ENCODE measurements around the gene COL20A1.
"Not testable (repeated sequence)": the region's sequence is repeated elsewhere in the genome, so short reads cannot be mapped to it uniquely, and the experiment has no call there.

COL20A1 gene

DNA sequence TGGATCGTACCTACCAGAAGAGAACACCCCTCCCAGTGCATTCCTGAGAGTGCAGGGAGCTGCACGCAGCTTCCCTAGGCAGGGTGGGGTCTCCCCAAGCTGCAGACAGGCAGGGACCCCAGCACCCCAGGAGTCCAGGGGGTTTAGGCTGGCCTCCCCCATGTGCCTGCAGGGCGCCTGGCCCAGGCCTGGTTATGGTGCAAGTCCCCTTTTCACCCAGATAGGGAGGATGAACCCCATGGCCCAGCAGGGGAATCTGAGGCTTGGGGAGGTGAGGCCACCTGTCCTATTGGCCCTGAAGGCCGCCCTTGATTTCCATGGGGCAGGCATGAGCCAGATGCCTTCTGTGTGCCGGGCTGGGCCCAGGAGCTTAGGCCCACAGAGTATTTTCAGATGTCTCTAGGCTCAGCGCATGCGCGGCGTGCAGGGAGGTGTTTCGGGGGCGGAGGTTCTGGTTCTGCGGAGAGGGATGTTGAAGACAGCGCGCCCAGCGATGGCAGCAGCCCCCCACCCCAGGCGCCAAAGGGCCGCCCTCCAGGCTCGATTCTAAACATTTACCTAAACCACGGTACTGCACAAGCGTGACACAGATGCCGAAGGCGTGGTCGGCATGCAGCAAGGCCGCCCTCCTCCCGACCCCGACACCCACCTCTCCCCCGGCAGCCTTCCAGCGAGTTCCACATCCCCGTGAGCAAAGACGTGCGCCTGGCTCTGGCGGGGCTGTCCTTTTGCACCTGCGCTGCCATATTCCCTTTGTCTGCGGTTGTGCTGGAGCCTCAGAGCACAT lies 29.4 kb downstream of the COL20A1 start:
- no peak for DNase-seq

DNA sequence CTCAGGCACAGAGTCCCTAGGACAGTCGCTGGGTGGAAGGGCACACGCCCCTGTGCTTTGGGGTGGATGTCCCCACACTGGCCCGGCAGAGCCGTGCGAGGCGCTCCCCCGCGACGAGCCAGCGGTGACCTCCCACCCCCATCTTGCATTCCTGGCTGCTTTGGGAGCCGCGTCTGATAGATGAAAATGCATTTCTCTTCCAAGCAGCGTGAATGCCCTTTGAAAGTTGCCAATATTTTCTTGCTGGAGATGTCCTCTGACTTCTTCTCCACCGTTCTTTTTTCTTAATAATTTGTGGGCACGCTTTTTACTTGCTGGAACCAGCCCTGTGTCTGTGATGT lies 29.9 kb downstream of the COL20A1 start:
- DNase-seq, result no peak

DNA sequence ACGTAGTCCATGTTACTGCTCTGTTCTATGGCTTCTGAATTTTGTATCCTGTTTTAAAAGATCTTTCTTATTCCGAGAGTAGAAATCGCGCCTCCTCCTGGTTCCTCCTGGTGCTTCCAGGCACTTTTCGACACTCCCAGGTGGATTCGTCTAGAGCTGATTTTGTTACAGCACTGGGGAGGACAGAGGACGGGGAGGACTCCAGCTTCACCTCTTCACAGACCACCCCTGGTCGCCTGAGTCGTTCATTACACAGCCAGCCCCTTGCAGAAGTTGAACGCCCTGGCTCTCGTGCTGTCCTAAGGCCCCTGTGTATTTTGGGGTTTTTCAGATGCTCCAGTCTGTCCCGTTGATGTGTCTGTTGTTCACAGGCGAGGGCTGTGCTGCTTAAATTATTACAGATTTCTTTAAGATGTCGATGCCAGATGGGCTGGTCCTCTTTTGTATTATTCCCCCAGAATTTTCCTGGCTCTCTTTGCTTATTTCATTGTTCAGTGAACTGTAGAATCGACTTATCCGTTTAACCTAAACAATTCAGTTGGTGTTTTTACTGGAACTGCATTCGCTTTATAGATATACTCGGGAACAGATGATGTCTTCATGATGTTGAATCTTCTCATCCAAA lies 30.5 kb downstream of the COL20A1 start:
- DNase-seq, result no peak

DNA sequence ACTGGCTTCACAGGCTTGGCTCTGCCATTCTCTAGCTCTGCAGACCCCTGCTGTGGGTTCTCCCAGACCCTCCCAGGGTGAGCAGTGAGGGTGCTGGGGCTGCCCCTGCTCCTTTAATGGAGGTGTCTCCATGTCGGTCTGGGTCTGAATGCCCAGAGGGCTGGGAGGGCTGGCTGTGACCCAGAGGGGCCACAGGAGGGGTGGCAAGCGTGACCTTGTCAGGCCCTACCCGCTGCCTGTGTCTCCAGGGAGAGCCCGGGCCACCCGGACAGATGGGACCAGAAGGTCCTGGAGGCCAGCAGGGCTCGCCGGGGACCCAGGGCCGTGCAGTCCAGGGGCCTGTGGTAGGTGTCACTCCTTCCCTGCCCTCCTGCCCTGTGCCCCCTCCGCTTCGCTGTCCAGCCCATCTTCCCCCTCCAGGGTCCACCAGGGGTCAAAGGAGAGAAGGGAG lies 32.1 kb downstream of the COL20A1 start:
- DNase-seq, result no peak

DNA sequence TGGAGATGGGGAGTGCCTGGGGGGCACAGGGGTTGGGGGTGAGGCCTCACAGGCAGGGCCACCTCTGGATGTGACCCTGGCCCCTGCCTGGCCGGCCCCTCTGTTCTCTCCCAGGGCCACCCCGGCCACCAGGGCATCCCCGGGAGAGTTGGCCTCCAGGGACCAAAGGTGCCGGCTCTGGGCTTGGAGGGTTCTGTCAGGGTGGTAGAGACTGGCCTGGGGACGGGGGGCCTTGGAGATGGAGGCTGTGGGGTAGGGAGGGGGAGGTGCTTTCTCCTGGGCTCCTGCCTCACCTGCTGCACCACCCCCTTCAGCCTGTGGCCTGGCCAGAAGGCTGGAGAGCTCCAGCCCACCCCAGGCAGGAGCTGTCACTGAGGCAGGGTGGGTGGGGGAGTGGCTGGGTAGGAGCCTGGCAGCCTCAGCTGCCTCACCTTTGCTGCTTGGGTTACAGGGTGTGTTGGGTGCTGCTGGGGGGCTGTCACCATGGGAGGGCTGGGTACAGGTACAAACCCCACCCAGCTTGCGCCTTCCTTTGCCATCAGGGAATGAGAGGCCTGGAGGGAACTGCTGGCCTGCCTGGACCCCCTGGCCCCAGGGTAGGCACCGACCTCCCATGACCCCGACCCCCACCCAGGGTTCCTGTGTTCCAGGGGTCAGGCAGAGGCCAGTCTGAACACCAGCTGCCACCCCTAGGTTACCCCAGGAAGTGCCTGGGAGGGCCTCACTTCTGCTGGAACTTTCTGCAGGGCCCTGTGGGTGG lies 32.7 kb downstream of the COL20A1 start:
- no peak for DNase-seq

DNA sequence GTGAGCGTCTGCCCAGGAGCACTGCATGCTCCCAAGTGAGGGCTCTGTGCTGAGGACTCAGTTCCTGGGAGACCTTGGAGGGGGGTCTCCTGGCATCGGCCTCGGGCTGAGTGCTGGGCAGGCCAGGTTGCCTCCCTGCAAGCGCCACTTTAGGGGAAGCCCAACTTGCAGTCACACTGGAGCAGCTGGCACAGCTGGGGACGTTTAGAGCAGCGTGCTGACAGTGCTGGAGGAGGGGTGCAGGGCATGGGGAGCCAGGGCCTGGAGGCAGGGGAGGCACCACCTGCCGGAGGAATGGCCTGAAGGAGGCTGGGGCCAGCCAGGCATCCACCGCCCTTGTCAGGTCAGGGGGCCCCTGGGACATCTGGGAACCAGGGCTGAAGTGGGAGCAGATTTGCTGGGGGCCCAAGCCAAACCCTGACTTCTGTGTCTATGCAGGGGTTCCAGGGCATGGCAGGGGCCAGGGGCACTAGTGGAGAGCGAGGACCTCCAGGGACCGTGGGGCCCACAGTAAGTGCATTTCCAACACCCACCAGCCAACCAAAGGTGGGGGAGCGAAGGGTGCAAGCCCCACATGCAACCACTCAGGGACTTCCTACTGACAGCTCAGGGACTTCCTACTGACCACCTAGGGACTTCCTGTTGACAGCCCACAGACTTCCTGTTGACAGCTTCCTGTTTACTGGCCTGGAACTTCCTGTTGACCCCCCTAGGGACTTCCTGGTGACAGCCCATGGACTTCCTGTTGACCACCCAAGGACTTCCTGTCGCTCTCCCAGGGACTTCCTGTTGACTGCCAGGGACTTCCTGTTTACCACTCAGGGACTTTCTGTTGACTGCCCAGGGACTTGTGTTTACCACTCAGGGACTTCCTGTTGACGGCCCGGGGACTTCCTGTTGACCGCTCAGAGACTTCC lies 33.6 kb downstream of the COL20A1 start:
- DNase-seq, result no peak

DNA sequence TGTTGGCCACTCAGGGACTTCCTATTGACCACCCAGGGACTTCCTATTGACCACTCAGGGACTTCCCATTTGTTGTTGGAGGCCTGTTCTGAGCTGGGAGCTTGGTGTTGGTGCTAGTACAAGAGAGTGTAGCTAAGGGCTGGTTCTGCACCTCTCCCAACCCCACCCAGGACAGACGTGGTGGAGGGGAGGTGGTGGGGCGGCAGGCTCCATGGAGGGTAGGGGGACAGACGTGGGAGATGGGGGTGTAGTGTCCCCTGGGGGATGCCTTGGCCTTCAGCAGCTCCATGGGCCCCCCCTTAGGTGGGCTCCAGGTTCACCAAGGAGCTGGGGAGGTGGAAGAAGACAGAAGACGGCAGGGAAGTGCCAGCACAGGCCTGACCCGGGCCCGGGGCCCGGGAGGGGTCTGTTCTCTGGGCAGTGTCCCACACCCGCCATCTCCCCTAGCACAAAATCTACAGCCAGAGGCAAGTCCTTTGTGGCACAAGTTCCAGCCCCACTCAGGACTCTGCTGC lies 34.3 kb downstream of the COL20A1 start:
- no peak for DNase-seq

- DNase-seq, result no peak
Observed at GRCh38 chr20:63328026-63328700, 35.2 kb downstream of the COL20A1 start.

DNA sequence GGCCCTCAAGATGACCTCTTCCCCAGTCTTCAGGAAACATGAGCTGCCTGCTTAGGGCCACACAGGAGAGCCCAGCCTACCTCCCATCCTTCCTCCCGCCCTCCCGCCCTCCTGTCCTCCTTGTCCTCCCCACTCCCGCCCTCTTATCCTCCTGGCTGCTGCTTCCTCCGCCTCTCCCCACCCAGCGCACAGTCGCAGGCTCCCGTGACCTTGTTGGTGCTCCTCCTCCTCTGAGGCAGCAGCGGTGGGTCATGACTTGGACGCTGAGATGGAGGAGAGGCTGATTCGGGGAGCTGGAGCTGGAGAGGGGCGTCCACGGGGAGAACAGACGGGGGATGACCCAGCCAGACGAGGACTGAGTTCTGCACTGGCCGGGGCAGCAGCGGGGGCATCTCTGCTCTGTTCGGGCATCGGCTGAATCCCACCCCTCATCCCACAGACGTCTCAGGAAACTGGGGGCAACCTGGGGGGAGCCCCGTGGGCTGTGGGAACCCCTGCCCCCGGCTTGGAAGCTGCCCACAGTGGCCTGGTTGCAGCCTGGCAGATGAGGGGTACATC lies 35.8 kb downstream of the COL20A1 start:
- DNase-seq, result no peak

DNA sequence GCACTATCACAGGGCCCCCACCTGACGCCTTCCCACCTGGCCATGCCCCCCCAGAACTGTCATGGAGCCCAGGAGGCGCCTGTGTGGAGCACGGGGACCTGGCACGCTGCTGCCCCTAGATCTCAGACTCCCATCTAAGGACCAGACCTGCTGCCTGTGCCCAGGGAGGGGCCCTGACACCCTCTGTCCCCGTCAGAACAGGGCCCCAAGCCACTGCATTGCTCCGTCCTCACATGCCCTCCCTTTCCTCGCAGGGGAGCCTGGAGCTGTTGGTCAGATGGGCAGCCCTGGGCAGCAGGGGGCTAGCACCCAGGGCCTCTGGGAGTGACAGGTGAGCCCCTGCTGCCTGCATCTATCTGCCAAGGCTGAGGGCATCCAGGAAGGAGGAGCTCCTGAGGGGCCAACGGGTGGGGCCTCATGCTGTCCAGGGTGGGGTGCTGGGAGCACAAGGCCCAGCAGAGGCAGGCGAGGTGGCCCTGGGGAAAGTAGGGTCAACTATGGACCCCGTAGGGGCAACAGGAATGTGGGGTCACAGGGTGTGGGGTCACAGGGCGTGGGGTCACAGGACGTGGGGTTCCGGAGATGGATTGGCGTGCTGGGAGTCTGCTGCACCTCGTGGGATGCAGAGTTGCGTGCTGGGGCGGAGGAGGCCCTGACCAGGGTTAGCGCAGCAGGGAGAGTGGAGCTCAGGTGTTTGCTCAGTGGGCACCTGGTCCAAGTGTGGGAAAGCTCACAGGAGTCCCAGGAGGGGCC lies 36.5 kb downstream of the COL20A1 start:
- DNase-seq, result no peak

GRCh38 chr20:63330084-63330760 lies 37.2 kb downstream of the COL20A1 start:
- no peak for DNase-seq

DNA sequence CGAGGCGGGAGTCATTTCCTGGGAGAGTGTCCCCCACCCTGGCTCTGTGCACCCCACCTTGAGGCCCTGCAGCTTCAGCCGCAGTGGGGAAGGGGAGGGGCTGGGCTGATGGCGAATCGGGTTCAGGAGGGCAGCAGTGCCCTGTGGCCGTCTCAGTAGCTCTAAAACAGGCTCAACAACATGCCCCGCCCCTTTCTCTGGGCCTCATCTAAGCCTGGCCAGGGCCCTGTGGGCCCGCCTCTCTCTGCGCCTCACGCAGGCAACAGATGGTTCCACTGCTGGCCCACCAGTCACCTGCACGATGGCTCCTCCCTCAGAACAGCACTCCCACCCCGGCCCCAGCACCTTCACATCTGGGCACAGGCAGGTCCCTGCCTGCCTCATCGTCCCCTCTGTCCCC lies 38.0 kb downstream of the COL20A1 start:
- no peak for DNase-seq

GRCh38 chr20:63331741-63332400 lies 38.9 kb downstream of the COL20A1 start:
- no peak for DNase-seq

- DNase-seq, result no peak
Observed at GRCh38 chr20:63332488-63333240, 39.7 kb downstream of the COL20A1 start.

DNA sequence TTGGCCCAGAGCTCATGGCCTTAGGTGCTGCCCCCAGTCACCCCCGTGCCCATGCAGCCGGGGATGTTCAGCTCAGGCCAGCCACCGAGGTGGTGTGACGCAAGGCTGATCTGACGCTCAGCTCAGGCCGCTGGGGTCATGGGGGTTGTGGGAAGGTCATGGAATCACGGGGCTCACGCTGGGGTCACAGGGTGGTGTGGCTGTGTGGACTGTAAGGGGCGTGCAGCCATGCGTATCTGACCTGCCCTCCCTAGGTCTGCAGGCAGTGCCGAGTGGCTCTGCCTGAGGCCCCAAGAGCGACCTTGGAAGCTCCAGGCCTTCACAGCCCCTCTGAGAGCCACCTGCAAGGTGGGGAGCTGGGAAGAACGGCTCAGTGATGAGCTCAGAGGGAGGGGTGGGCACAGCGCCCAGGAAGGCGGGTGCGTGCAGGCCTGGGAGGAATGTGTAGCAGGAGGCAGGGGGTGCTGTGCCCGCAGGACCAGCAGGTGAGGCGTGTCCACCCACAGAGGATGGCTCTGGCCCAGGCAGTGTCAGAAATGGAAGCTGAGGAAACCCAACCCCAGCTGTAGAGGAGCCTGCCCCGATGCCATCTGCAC lies 40.4 kb downstream of the COL20A1 start:
- DNase-seq, result no peak

- DNase-seq, result no peak
Observed at GRCh38 chr20:63334356-63334755, 41.4 kb downstream of the COL20A1 start.

GRCh38 chr20:63335060-63335459 lies 42.1 kb downstream of the COL20A1 start:
- not testable (repeated sequence) for DNase-seq

- DNase-seq, result no peak
Observed at GRCh38 chr20:63335711-63336110, 42.7 kb downstream of the COL20A1 start.

All from NCI-H1930 (cell line).